ENCODE data around the gene PCDHA11.

- no peak for TF ChIP-seq CTCF (conservative IDR thresholded peaks at IDR 0.05; ENCODE audit: low read length)
- TF ChIP-seq EZH2phosphoT487 (IDR thresholded peaks at IDR 0.05; ENCODE audit: borderline replicate concordance, low read depth, low read length): no peak
Observed at GRCh38 chr5:140827704-140828361, 40.9 kb upstream of the PCDHA11 start, which contains the start of gene PCDHA6.

Measured in OCI-LY7 (cell line).